ENCODE measurements around the gene IQCE. TPM values are rescaled to one million over a fixed set of nuclear protein-coding genes. Genes with fewer than 3 reads are reported as not detected.

IQCE gene
- total RNA-seq, 1 donor from 2014 or later: 11.4 TPM

GRCh38 chr7:2654059-2654458, 95.3 kb downstream of the IQCE start:
- Histone ChIP-seq H3K27ac (no peak overlapping the region), H3K9me3 (no peaks in the 10 kb centered on the region), H3K4me1 (no peaks in the 10 kb centered on the region), H3K36me3 (peaks cover 38 to 51% of the 10 kb centered on the region in 2 donors), H3K27me3 (no peaks in the 10 kb centered on the region), H3K4me3 (no peak overlapping the region)
- intact Hi-C loops (cut with DNase I): no loop called here
- TF ChIP-seq, protein P1, sequence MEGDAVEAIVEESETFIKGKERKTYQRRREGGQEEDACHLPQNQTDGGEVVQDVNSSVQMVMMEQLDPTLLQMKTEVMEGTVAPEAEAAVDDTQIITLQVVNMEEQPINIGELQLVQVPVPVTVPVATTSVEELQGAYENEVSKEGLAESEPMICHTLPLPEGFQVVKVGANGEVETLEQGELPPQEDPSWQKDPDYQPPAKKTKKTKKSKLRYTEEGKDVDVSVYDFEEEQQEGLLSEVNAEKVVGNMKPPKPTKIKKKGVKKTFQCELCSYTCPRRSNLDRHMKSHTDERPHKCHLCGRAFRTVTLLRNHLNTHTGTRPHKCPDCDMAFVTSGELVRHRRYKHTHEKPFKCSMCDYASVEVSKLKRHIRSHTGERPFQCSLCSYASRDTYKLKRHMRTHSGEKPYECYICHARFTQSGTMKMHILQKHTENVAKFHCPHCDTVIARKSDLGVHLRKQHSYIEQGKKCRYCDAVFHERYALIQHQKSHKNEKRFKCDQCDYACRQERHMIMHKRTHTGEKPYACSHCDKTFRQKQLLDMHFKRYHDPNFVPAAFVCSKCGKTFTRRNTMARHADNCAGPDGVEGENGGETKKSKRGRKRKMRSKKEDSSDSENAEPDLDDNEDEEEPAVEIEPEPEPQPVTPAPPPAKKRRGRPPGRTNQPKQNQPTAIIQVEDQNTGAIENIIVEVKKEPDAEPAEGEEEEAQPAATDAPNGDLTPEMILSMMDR (IDR thresholded peaks at IDR 0.05): no peak
- no peak for DNase-seq (ENCODE audit: low spot score in 2 of 2)

DNA sequence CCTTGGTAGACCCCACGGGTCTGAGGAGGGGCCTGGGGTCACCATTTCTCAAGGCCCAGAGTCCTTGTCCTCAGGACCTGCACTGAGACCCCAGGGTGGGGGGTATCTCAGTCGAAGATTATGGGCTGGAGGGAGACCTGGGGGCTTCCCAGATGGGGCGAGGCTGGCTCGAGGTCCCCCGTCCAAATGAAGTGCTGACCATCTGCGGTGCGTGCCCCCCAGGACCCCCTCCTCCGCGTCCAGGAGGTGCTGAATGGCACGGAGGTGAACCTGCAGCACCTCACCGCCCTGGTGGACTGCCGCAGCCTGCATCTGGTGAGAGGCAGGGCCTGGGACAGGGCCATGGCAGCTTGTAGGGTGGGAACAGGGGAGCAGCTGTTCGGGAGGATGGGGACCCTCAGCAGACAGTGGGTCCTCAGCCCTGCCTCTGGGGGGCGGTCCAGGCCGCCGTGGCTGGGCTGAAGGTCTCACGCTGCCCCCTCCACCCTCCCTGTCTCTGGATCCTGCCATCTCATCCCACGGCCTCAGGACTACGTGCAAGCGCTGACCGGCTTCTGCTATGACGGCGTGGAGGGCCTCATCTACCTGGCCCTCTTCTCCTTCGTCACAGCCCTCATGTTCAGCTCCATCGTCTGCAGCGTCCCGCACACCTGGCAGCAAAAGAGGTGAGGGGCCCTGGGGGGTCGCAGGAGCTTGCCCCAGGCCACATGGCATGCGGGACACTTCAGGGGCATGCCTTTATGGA, 97.3 kb downstream of the IQCE start:
- H3K36me3 ChIP-seq: peaks cover 24 to 55% of the 10 kb centered on the region in 2 donors
- DNase-seq (ENCODE audit: low spot score in 2 of 2): no peak

DNA sequence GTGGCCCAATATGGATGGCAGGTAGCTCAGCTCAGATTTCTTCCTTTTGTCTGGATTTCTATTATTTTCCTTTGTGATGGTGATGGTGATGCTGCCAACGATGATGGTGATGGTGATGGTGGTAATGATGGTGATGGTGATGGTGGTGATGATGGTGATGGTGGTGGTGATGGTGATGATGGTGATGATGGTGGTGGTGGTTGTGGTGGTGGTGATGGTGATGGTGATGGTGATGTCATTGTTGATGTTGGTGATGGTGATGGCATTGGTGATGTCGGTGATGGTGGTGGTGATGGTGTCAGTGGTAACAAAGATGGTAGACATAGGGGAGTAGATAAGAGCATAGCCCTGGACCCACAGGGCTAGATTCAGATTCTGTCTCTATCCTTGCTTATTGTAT, 98.4 kb downstream of the IQCE start:
- H3K36me3 ChIP-seq: peaks cover 19 to 56% of the 10 kb centered on the region in 2 donors
- TF ChIP-seq, protein P1 (IDR thresholded peaks at IDR 0.05): no peak
- DNase-seq (ENCODE audit: low spot score in 2 of 2): no peak
- H3K4me3 ChIP-seq: no peak overlapping the region
- no peaks in the 10 kb centered on the region for H3K9me3 ChIP-seq
- no peaks in the 10 kb centered on the region for H3K27me3 ChIP-seq
- intact Hi-C loops (cut with DNase I): no loop called here
- H3K27ac ChIP-seq: no peak overlapping the region
- H3K4me1 ChIP-seq: no peaks in the 10 kb centered on the region

More for the DNA sequence above, 97.3 kb downstream of the IQCE start:
- intact Hi-C loops (cut with DNase I): no loop called here
- Histone ChIP-seq H3K27ac (no peak overlapping the region), H3K27me3 (no peaks in the 10 kb centered on the region), H3K4me3 (no peak overlapping the region), H3K4me1 (no peaks in the 10 kb centered on the region), H3K9me3 (no peaks in the 10 kb centered on the region)
- TF ChIP-seq, protein P1 (IDR thresholded peaks at IDR 0.05): no peak

GRCh38 chr7:2657920-2658671, 99.3 kb downstream of the IQCE start:
- intact Hi-C loops (cut with DNase I): no loop called here
- no peak overlapping the region for H3K27ac ChIP-seq
- peaks cover 14 to 58% of the 10 kb centered on the region in 2 donors for H3K36me3 ChIP-seq
- no peak overlapping the region for H3K4me3 ChIP-seq
- no peak for DNase-seq (ENCODE audit: low spot score in 2 of 2)
- TF ChIP-seq, protein P1 (IDR thresholded peaks at IDR 0.05): no peak
- no peaks in the 10 kb centered on the region for H3K4me1 ChIP-seq
- no peaks in the 10 kb centered on the region for H3K27me3 ChIP-seq
- no peaks in the 10 kb centered on the region for H3K9me3 ChIP-seq

- no peak overlapping the region for H3K27ac ChIP-seq
- peaks cover 14 to 58% of the 10 kb centered on the region in 2 donors for H3K36me3 ChIP-seq
- no peaks in the 10 kb centered on the region for H3K9me3 ChIP-seq
- DNase-seq (ENCODE audit: low spot score in 2 of 2): no peak
- intact Hi-C loops (cut with DNase I): no loop called here
- H3K4me1 ChIP-seq: no peaks in the 10 kb centered on the region
- H3K4me3 ChIP-seq: no peak overlapping the region
- TF ChIP-seq, protein P1 (IDR thresholded peaks at IDR 0.05): no peak
- H3K27me3 ChIP-seq: no peaks in the 10 kb centered on the region
Measured at GRCh38 chr7:2658941-2659340, 100.2 kb downstream of the IQCE start.
